K562 (cell line): ENCODE measurements around the gene MXI1.

Source experiments
- GATA2 ChIP-seq: sonication (generic); formaldehyde crosslinking; IDR thresholded peaks from 2 replicates; pipeline ENCODE4 v1.4.0; 2020; ENCODE audit warnings: mild to moderate bottlenecking, missing genetic modification reagents
- HMG20A ChIP-seq: fragments of 450-650 bp; formaldehyde crosslinking; conservative IDR thresholded peaks from 2 replicates; pipeline ENCODE4 v1.4.0; 2020; ENCODE audit warnings: mild to moderate bottlenecking, mixed read lengths
- MAFK ChIP-seq: IDR thresholded peaks from 2 replicates; pipeline ENCODE4 v1.6.1; 2011; ENCODE audit warnings: low read length, improper control_type of control experiment
- MAZ ChIP-seq, 2 experiments: fragments of 450-650 bp in 1 of 2; sonication (generic) in 1 of 2; formaldehyde crosslinking; IDR thresholded peaks in 1 of 2; conservative IDR thresholded peaks in 1 of 2; 2 replicates each; pipeline versions ENCODE4 v1.4.0 to v1.5.0; 2020; ENCODE audit warnings: mild to moderate bottlenecking in 1 of 2, missing genetic modification reagents in 1 of 2
- PML ChIP-seq: IDR thresholded peaks from 2 replicates; pipeline ENCODE4 v1.6.1; 2012; ENCODE audit warnings: low read length, inconsistent platforms
- SRSF9 ChIP-seq: fragments of 200-400 bp; formaldehyde crosslinking; IDR thresholded peaks from 2 replicates; pipeline ENCODE4 v1.6.1; 2017; ENCODE audit warnings: low read depth, low read length, borderline replicate concordance
- TAF1 ChIP-seq: IDR thresholded peaks from 2 replicates; pipeline ENCODE4 v1.6.1; 2011; ENCODE audit warnings: mild to moderate bottlenecking, low read length, moderate library complexity; ENCODE audit not compliant: insufficient read depth, control insufficient read depth, severe bottlenecking; ENCODE audit errors: extremely low read depth
- TCF7L2 ChIP-seq: fragments of 150-350 bp; IDR thresholded peaks from 2 replicates; pipeline ENCODE4 v1.6.1; 2016; ENCODE audit warnings: low read depth, mild to moderate bottlenecking, low read length, moderate library complexity
- ZNF589 ChIP-seq: fragments of 200-800 bp; sonication (Bioruptor generic); IDR thresholded peaks from 2 replicates; pipeline ENCODE4 v1.6.1; 2016; ENCODE audit warnings: low read depth, missing genetic modification characterization, missing compliant biosample characterization

GRCh38 chr10:110277591-110277990, 70.2 kb downstream of the MXI1 start:
- TF ChIP-seq TAF1 (no peak), GATA2 (CRISPR knock-in tag) (no peak), PML (no peak), HMG20A (no peak), ZNF589 (CRISPR knock-in tag) (no peak), MAZ (CRISPR knock-in tag; conservative IDR thresholded peaks at IDR 0.05 in 1 of 2, IDR thresholded peaks at IDR 0.05 in 1 of 2) (no peak), MAFK (no peak), TCF7L2 (no peak), SRSF9 (no peak)
